NOMO-1 (cell line): ENCODE results near the gene CTSE.
"Not testable (repeated sequence)": the region's sequence is repeated elsewhere in the genome, so short reads cannot be mapped to it uniquely, and the experiment has no call there.

Source experiments
- DNase-seq, 2 experiments: peaks; one replicate each; lab custom pipeline; 2025; ENCODE audit not compliant: unreplicated experiment in 2 of 2; lab: John Stamatoyannopoulos, UW

Gene CTSE

DNA sequence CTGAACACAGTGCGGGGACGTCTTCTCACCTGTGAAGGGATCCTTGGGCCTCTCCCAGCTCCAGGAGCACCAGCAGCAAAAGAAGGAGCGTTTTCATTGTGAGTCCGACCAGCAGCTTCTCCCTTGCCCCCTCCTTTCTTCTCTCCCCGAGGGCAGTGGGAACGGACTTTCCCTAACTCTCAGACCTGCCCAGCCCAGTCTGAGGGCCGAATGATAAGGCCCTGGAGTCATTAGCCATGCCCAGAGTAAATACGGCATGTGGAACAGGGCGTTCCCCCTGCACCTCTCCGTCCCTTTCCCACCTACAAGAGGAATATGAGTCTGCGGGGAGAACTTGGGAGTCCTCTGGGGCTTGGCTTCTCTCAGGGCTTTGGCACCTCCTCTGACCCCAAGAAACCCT is at the start of gene CTSE:
Gene CTSE (minus strand): TSS at position 201 of the 400 bp plus-strand sequence. CDS start 104 bp downstream, at position 97.
- no peak for DNase-seq

DNA sequence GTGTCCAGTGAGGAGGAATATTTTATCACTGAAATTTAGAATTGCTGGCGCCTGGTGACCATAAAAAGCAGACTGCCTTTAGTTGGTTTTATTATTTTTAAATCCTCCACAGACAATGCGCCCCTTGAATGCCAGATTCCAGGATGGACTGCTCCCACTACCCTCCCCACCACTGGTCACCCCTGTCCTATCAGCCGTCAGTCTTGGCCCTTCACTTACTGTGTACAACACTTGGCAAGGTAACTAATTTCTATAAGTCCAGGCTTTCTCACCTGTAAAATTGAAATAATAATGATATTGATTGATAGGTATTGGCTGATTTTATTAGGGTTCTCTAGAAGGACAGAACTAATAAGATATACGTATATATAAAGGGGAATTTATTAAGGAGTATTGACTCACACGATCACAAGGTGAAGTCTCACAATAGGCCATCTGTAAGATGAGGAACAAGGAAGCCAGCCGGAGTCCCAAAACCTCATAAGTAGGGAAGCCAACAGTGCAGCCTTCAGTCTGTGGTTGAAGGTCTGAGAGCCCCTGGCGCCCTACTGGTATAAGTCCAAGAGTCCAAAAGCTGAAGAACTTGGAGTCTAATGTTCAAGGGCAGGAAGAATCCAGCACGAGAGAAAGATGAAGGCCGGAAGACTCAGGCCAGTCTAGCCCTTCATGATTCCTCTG is 47.1 kb upstream of the CTSE start:
- DNase-seq: no peak

DNA sequence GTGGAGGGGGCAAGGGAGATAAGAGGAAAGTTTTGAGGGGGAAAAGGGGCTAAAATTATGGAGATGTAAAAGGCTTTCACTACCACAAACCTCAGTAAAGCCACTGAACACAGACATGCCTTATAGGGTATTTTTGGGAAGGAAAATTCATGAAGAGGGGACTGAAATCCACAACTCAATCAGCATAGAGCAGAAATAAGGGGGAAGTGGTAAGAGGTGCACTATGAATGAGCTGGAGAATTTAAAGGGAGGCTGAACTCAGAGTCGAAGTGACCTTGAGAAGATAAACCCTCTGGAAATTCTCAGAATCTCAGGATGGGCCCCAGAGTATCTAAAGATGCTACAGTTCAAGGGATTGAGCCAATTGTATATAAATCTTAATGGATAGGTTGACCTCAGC is 44.6 kb upstream of the CTSE start:
- peak; percentile 30 to 38 for DNase-seq

DNA sequence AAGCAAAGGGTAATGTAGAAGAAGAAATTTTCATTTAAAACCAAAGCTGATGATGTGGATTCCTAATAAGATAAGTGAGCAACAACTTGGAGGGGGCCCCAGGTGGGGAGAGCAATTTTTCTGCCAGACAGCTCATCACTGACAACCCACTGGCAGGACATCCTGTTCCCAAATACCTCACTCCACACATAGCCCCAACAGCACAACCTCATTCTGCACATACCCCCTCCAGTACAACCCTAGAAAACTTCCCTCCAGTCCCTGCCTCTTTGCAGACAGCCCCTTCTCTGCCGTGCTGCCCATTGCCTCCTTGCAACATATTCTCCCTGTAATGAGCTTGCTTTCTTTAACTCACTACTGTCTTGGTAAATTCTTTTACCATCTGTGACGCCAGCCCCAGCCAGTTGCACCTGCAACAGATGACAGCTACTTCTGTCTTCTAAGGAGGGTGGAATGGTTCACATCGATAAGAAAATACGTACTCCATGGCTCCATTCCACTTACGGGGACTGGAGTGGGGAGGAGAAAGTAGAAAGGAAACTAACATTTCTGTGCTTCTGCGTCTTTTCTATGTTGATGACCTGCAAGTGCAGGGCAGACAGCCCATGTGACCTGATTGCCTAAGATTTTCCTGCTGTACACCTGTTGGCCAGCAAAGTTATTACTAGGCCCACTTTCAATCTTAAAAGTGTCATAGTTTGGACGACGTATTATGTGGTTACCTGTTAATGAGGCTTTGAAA is 44.0 kb upstream of the CTSE start:
- peak in 1 of 2 experiments; percentile 44 for DNase-seq

DNA sequence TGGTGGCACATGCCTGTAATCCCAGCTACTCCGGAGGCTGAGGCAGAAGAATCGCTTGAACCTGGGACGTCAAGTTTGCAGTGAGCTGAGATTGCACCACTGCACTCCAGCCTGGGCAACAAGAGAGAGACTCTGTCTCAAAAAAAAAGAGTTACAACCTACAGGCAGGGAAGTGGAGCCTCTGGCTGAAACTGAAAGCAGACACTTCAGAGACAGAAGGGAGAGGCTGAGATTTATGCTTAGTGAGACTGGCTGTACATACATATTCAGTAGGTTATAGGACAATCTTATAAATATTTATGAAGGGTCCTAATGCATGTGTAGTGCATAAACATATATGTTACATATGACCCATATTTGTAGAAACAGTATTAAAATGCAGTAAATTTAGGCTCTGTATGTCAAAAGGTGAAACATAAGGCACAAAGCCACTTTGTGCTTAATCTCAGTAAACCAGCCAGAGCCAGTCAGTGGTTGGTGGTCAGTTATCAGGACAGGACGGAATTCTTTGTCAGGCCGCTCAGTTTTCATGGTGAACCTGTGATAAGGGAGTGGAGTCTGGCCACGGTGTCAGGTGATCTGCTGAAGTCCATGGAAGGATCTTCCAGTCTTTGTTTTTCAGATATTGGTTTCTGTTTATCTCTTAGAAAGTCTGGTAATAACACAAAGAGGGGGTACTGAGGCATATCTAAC is 42.9 kb upstream of the CTSE start:
- DNase-seq: peak; percentile 55 to 72

DNA sequence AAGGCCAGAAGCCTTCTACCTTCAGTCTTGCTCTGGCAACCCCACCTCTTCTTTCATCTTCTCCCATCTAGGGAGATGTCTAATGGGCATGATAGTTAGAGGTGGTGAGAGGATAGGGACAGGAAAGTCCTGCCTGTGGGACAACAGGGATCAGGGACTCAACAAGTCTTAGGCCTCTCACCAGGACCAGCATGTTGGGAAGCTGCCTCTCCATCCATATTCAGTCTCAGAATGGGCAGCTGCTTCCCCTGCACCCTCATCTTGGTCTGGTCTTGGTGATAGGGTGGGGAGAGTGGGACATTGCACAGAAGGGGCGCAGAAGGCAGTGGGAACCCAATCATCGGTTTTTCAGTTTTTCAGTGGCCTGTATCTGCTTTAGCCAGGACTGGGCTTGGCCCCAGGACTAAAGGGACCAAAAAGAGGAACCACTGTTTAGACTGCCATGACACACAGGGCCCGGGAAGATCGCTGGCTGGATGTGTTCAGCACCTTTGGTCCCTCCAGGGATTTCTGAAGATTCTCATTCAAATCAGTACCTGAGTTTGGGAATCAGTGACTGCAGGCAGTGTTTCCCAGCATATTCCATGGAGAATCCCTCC is 42.0 kb upstream of the CTSE start:
- peak in 1 of 2 experiments; percentile 9 for DNase-seq

DNA sequence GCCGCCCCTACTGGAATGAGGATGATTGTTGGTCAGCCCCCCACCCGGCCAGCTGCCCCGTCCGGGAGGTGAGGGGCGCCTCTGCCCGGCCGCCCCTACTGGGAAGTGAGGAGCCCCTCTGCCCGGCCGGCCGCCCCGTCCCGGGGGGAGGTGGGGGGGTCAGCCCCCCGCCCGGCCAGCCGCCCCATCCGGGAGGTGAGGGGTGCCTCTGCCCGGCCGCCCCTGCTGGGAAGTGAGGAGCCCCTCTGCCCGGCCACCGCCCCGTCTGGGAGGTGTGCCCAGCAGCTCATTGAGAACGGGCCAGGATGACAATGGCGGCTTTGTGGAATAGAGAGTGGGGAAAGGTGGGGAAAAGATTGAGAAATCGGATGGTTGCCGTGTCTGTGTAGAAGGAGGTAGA is 40.8 kb upstream of the CTSE start:
- not testable (repeated sequence) for DNase-seq

DNA sequence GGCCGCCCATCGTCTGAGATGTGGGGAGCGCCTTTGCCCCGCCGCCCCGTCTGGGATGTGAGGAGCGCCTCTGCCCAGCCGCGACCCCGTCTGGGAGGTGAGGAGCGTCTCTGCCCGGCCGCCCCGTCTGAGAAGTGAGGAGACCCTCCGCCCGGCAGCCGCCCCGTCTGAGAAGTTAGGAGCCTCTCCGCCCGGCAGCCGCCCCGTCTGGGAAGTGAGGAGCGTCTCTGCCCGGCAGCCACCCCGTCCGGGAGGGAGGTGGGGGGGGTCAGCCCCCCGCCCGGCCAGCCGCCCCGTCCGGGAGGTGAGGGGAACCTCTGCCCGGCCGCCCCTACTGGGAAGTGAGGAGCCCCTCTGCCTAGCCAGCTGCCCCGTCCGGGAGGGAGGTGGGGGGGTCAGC is 40.3 kb upstream of the CTSE start:
- not testable (repeated sequence) for DNase-seq

DNA sequence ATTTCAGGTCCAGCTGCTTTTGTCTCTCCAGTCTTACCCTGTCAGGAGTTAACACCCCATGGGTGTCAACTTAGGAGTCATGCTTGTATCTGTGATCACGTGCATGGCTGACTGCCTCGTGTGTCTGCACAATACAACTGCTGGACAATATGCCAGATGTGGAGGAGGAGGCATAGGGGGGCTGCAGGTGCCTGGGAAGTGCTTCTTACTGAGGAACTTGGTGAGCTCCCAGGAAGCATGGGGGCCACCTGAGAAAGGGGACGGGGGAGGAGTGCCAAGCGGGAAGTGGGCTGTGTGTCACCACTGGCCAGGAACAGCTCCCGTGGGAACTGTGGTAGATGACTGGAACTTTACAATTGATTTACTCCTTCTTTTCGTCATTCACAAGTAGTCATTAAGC is 38.8 kb upstream of the CTSE start:
- DNase-seq: no peak

DNA sequence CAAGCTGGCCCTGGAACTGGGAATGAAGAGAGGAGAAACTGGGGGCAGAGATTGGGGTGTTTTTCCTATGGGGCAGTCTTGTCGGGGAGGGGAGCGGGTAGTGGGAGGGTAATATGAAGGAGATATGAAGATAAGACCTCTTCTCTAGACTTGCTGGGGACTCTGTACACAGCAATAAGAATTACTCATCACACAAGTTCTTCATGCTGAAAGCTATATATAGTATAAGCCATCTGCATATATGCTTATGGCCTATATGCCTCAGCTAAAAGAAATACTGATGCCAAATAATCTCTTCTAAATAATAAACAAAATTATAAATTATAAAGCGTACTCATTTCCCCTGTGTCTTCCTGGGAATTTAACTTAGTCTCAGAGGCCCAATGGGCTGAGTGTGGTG is 37.1 kb upstream of the CTSE start:
- no peak for DNase-seq

DNA sequence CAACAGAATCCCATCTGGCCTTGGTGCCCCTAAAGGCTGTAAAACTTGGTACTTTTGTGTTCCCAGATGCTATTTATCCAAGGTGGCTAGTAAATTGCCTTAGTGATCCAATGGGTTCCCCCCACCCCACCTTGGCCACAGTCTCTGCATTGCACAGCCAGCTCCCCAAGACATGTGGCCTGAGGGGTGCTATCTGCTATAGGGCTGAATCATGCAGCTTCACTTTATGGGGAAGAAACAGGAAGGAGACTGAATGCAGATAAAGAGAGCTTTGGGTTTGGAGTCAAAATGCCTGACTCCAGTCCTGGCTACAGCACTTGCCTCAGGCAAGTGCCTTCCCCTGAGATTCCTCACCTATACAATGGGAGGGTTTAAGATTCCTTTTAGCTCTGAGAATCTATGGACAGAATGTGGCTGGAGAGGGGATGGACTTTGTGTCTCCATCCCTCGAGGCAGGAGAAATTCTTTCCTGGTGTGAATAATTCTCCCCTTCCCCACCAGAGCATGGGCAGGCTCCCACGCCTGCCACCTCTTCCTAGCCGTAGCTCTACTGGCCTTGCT is 35.7 kb upstream of the CTSE start:
- DNase-seq: no peak

DNA sequence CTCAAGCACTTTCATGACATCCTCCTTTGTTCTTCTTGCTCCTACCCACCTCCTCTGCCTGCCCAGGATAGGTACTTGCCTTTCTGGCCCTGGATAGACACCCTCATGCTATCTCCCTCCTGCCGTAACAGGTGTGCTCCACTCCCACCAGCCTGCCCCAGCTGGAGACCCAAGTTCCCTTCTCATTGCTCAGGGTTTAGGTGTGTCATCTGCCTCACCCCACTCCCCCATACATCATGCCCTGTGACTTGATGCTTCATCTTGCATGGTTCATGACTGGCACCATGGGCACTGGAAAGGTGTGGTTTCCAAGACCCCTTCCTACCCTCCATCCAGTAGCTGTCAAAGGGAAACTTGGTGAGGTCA is 35.2 kb upstream of the CTSE start:
- no peak for DNase-seq

DNA sequence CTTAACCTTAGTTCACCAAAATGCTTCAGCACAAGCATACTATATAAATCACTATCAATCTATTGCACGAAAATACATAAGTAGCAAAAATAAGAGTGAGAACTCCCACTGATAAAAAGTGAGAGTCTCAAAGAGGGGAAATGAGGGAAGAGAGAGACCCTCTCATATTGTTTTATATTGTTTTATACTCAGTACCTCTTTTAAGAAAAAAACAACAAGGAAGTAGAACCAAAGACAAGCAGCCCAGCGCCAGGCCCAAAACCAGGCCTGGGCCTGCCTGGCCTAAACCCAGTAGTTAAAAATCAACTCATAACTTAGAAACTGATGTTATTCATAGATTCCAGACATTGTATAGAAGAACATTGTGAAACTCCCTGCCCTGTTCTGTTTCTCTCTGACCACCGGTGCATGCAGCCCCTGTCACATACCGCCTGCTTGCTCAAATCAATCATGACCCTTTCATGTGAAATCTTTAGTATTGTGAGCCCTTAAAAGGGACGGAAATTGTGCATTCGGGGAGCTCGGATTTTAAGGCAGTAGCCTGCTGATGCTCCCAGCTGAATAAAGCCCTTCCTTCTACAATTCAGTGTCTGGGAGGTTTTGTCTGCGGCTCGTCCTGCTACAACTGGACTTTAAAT is 34.7 kb upstream of the CTSE start:
- DNase-seq: not testable (repeated sequence)

DNA sequence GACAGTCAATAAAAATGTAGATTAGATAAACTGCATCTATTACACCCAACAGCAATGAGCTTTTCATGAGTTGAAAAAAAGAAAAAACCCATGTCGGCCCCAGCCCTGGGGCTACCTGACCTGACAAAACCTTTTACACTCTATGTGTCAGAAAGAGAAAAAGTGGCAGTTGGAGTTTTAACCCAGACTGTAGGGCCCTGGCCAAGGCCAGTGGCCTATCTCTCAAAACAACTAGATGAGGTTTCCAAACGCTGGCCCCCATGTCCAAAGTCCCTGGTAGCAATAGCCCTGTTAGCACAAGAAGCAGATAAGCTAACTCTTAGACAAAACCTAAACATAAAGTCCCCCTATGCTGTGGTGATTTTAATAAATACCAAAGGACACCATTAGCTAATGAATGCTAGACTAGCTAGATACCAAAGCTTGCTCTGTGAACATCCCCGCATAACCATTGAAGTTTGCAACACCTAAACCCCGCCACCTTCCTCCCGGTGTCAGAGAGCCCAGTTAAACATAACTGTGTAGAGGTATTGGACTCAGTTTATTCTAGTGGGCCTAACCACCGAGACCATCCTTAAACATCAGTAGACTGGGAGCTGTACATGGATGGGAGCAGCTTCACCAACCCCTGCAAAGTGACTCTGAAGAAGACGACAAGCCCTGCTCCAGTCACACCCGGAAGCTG is 32.1 kb upstream of the CTSE start:
- not testable (repeated sequence) for DNase-seq

DNA sequence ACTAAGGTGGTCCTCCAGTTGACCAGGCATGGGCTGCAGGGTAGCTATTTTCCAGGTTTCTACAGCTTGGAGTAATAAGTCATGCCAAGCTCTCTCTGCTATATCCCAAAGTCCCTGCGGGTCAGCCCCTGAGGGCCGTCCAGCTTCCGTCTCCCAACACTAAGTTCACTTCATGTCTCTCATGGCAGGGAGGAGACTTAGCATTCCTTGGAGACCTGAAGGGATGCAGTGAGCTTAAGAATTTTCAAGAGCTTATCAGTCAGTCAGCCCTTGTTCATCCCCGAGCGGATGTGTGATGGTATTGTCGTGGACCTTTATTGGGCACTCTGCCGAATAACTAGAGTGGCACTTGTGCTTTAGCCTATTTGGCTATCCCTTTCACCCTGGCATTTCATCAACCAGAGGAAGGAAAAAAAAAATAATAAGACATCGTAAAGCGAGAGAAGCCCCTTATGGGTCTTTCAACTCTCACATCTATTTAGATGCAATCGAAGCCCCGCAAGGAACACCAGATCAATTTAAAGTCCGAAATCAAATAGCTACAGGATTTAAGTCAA is 31.5 kb upstream of the CTSE start:
- not testable (repeated sequence) for DNase-seq

DNA sequence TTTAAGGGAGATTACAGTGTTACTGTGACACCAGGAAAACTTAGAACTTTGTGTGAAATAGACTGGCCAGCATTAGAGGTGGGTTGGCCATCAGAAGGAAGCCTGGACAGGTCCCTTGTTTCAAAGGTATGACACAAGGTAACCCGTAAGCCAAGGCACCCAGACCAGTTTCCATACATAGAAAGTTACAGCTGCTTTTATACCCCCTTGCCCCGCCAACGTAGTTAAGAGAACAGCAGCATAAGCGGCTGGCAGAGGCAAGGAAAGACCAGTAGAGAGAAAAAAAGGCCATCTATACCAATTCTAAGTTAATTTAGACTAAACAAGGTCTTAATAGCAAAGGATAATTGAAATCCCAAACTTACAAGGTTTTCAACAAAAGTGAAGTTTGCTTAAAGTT is 29.9 kb upstream of the CTSE start:
- DNase-seq: not testable (repeated sequence)

DNA sequence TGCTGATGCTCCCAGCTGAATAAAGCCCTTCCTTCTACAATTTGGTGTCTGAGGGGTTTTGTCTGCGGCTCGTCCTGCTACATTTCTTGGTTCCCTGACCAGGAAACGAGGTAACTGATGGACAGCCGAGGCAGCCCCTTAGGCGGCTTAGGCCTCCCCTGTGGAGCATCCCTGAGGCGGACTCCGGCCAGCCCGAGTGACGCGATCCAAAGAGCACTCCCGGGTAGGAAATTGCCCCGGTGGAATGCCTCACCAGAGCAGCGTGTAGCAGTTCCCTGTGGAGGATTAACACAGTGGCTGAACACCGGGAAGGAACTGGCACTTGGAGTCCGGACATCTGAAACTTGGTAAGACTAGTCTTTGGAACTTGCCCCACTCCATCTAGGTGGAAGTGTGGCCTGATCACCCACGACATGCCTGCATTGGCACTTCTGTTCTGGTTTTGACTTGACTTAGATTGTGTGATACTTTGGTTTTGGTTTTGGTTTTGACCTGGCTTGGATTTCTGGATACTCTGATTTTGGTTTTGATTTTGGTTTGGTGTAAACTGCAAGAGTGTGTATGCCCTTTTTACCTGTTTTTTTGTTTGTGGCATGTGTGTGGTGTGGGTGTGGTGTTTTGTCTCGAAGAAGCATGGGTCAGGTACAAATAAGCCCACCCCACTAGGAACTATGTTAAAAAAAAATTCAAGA is 29.4 kb upstream of the CTSE start, which contains the start of gene RHEX:
Gene RHEX (plus strand): TSS at position 255 of the 692 bp plus-strand sequence. CDS start 44,656 bp downstream, outside the sequence.
- DNase-seq: not testable (repeated sequence)

DNA sequence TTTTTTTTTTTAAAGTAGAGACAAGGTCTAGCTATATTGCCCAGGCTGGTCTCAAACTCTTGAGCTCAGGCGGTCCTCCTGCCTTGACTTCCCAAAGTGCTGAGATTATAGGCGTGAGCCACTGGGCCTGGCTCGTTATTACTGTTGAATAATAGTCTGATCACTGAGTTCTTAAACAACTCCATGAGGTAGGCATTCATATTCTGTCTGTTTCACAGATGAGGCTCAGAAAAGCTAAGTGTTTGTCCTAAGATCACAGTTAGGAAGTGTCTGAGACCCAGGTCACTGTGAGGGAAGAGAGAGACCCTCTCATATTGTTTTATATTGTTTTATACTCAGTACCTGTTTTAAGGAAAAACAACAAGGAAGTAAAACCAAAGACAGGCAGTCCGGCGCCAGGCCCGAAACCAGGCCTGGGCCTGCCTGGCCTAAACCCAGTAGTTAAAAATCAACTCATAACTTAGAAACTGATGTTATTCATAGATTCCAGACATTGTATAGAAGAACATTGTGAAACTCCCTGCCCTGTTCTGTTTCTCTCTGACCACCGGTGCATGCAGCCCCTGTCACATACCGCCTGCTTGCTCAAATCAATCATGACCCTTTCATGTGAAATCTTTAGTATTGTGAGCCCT is 28.7 kb upstream of the CTSE start:
- not testable (repeated sequence) for DNase-seq
